ENCODE results near the gene IL27RA.

- TF ChIP-seq CTCF (IDR thresholded peaks at IDR 0.05) (no peak), POLR2A (IDR thresholded peaks at IDR 0.05) (no peak)
Measured at GRCh38 chr19:14006085-14006765, 25.3 kb upstream of the IL27RA start, which contains the start of gene RFX1.

Data from Peyer's patch (tissue), 4 donors.